A549 (cell line): Measurements from ENCODE around the gene EXOSC2.

ENCODE experiments used
- CBX2 ChIP-seq: fragments of 200-600 bp; sonication (generic); IDR thresholded peaks from 2 replicates; pipeline ENCODE4 v1.6.1; 2016; ENCODE audit warnings: low read depth, mild to moderate bottlenecking, borderline replicate concordance
- CTCF ChIP-seq: fragments of >200 bp; sonication (Bioruptor Twin); formaldehyde crosslinking; IDR thresholded peaks from 3 replicates; pipeline ENCODE4 v1.5.1; 2016
- ELK1 ChIP-seq: fragments of 150-350 bp; IDR thresholded peaks from 2 replicates; pipeline ENCODE4 v1.6.1; 2014; ENCODE audit warnings: low read depth, mild to moderate bottlenecking, low read length
- EP300 ChIP-seq, 2 experiments: fragments of >200 bp; sonication (Bioruptor Twin); formaldehyde crosslinking; IDR thresholded peaks; 2 replicates in 1 of 2; 3 replicates in 1 of 2; pipeline ENCODE4 v1.6.1; 2016 to 2017
- HMGXB4 ChIP-seq: fragments of 250-450 bp; sonication (Bioruptor Pico); IDR thresholded peaks from 2 replicates; pipeline ENCODE4 v1.5.0; 2021; ENCODE audit warnings: mild to moderate bottlenecking, moderate library complexity, borderline replicate concordance
- JUNB ChIP-seq: fragments of >200 bp; sonication (Bioruptor Twin); formaldehyde crosslinking; IDR thresholded peaks from 2 replicates; pipeline ENCODE4 v1.6.1; 2016
- MYC ChIP-seq: IDR thresholded peaks from 2 replicates; pipeline ENCODE4 v1.6.1; 2012; ENCODE audit warnings: mild to moderate bottlenecking, inconsistent platforms, low read length, improper control_type of control experiment, borderline replicate concordance
- POLR2A ChIP-seq: IDR thresholded peaks from 2 replicates; pipeline ENCODE4 v1.6.1; 2012; ENCODE audit warnings: mild to moderate bottlenecking, low read length
- REST ChIP-seq: fragments of 200-600 bp; sonication (generic); IDR thresholded peaks from 2 replicates; pipeline ENCODE4 v1.6.1; 2016; ENCODE audit warnings: antibody characterized with exemption, mild to moderate bottlenecking, moderate library complexity
- TP53 ChIP-seq: fragments of 250-450 bp; sonication (Bioruptor Pico); IDR thresholded peaks from 2 replicates; pipeline ENCODE4 v1.5.0; 2021; ENCODE audit warnings: mild to moderate bottlenecking, moderate library complexity

GRCh38 chr9:130665431-130666392 is 27.9 kb upstream of the EXOSC2 start:
- TF ChIP-seq HMGXB4 (CRISPR knock-in tag) (no peak), POLR2A (no peak), CTCF (no peak), JUNB (no peak), REST (no peak), EP300 (IDR thresholded peaks at IDR 0.05) (no peak), CBX2 (no peak), ELK1 (no peak), TP53 (CRISPR knock-in tag) (no peak), MYC (no peak)
